Measurements from ENCODE around the gene BTG4.

BTG4 gene

GRCh38 chr11:111452817-111453552, 59.2 kb downstream of the BTG4 start:
- no peak for DNase-seq

GRCh38 chr11:111452146-111452545, 60.0 kb downstream of the BTG4 start:
- no peak for DNase-seq

- no peak for DNase-seq
These were observed 61.5 kb downstream of the BTG4 start for GRCh38 chr11:111450480-111451320.

GRCh38 chr11:111449696-111450479, 62.3 kb downstream of the BTG4 start:
- DNase-seq: no peak

GRCh38 chr11:111448831-111449557, 63.2 kb downstream of the BTG4 start:
- DNase-seq: no peak

GRCh38 chr11:111448414-111448813, 63.8 kb downstream of the BTG4 start:
- DNase-seq: no peak

GRCh38 chr11:111447931-111448330, 64.3 kb downstream of the BTG4 start:
- DNase-seq: no peak

- no peak for DNase-seq
These were observed 65.1 kb downstream of the BTG4 start for GRCh38 chr11:111447112-111447471.

GRCh38 chr11:111446404-111447111, 65.6 kb downstream of the BTG4 start:
- DNase-seq: peak; percentile 99

- no peak for DNase-seq
These were observed 66.6 kb downstream of the BTG4 start for GRCh38 chr11:111445586-111445985.

All from NCI-H2029 treated with DMSO at 0.1 percent for 48 hours (cell line).